Endothelial cell of umbilical vein (primary cell): ENCODE results near the gene NFATC4. TPM values are rescaled to one million over a fixed set of nuclear protein-coding genes. Genes with fewer than 3 reads are reported as not detected.

Experiments used
- BruUV-seq: library from RNA; stranded (reverse); fragments of 400-500 nt; replicated peaks from 2 replicates; lab custom pipeline; 2021; lab: Mats Ljungman, UMichigan
- CTCF ChIA-PET: fragments of 300-600, 350-600 bp; sonication (Branson Sonifier 250); formaldehyde crosslinking; loops from one replicate; lab custom pipeline; 2021; ENCODE audit warnings: antibody characterized with exemption, inconsistent platforms; lab: Charles Lee
- POLR2A ChIA-PET: fragments of 300-600, 350-600 bp; sonication (Branson Sonifier 250); formaldehyde crosslinking; loops from one replicate; lab custom pipeline; 2021; ENCODE audit warnings: antibody characterized with exemption, inconsistent platforms; lab: Charles Lee
- DNase-seq: peaks from one replicate; pipeline ENCODE4 v3.0.0-alpha.2; 2011; ENCODE audit warnings: low read depth, low spot score
- FAIRE-seq: peaks from 2 replicates; lab custom pipeline; 2011; peaks lifted over from hg19 to GRCh38; lab: Jason Lieb, UNC
- H2AFZ ChIP-seq: 2 replicates; pipeline ENCODE4 v1.6.0; 2012; ENCODE audit warnings: low read depth, low read length, control low read depth, inconsistent platforms
- H3K27ac ChIP-seq: 2 replicates; pipeline ENCODE4 v1.5.1; 2011; ENCODE audit warnings: low read depth, mild to moderate bottlenecking, control low read depth, low read length, moderate library complexity; ENCODE audit not compliant: insufficient read depth
- H3K27me3 ChIP-seq, 2 experiments: 2 replicates each; pipeline versions ENCODE4 v1.6.0 to v1.6.1; 2011; ENCODE audit warnings: low read length in 2 of 2, mixed read lengths in 1 of 2; ENCODE audit not compliant: control insufficient read depth in 2 of 2, insufficient read depth in 2 of 2
- H3K36me3 ChIP-seq, 2 experiments: 2 replicates in 1 of 2; 3 replicates in 1 of 2; pipeline ENCODE4 v1.5.1; 2011; ENCODE audit warnings: low read length in 2 of 2, mild to moderate bottlenecking in 1 of 2, moderate library complexity in 1 of 2; ENCODE audit not compliant: control insufficient read depth in 2 of 2, insufficient read depth in 2 of 2; ENCODE audit errors: extremely low read depth in 1 of 2
- H3K4me1 ChIP-seq: 3 replicates; pipeline ENCODE4 v1.5.1; 2011; ENCODE audit warnings: mild to moderate bottlenecking, low read length; ENCODE audit not compliant: control insufficient read depth, insufficient read depth; ENCODE audit errors: extremely low read depth
- H3K4me2 ChIP-seq: 2 replicates; pipeline ENCODE4 v1.6.1; 2011; ENCODE audit warnings: low read length, control low read depth, mixed read lengths; ENCODE audit not compliant: insufficient read depth
- H3K4me3 ChIP-seq, 3 experiments: fragments of 200-600 bp in 1 of 3; sonication (generic), shearing (Covaris generic) in 1 of 3; replicated peaks in 1 of 3; 2 replicates each; pipeline ENCODE4 v1.5.1; 2011 to 2016; ENCODE audit warnings: control low read depth in 3 of 3, low read length in 3 of 3, mild to moderate bottlenecking in 2 of 3, inconsistent platforms in 1 of 3, low read depth in 1 of 3, moderate library complexity in 1 of 3; ENCODE audit not compliant: insufficient read depth in 1 of 3
- H3K79me2 ChIP-seq: 2 replicates; pipeline ENCODE4 v1.6.0; 2012; ENCODE audit warnings: low read length, inconsistent platforms; ENCODE audit not compliant: control insufficient read depth, insufficient read depth
- H3K9ac ChIP-seq: replicated peaks from 2 replicates; pipeline ENCODE3; 2011; ENCODE audit warnings: low read length, control low read depth; ENCODE audit not compliant: insufficient read depth; ENCODE audit errors: extremely low read depth
- H3K9me1 ChIP-seq: replicated peaks from 3 replicates; pipeline ENCODE4 v1.6.0; 2011; ENCODE audit warnings: mild to moderate bottlenecking, low read length; ENCODE audit not compliant: control insufficient read depth, insufficient read depth; ENCODE audit errors: extremely low read depth
- H3K9me3 ChIP-seq: replicated peaks from 2 replicates; pipeline ENCODE4 v1.5.1; 2012; ENCODE audit warnings: low read length, inconsistent platforms; ENCODE audit not compliant: control insufficient read depth, insufficient read depth
- H4K20me1 ChIP-seq: replicated peaks from 2 replicates; pipeline ENCODE3; 2011; ENCODE audit warnings: mild to moderate bottlenecking, low read length; ENCODE audit not compliant: control insufficient read depth, insufficient read depth; ENCODE audit errors: extremely low read depth
- EZH2 ChIP-seq: IDR thresholded peaks from 2 replicates; pipeline ENCODE4 v1.6.1; 2012; ENCODE audit warnings: borderline replicate concordance, low read depth, mild to moderate bottlenecking, moderate library complexity, low read length, inconsistent platforms; ENCODE audit not compliant: severe bottlenecking
- FOS ChIP-seq: IDR thresholded peaks from 2 replicates; pipeline ENCODE4 v1.6.1; 2011; ENCODE audit warnings: mild to moderate bottlenecking, low read length, moderate library complexity, borderline replicate concordance; ENCODE audit not compliant: insufficient read depth
- JUN ChIP-seq: IDR thresholded peaks from 2 replicates; pipeline ENCODE4 v1.6.1; 2011; ENCODE audit warnings: borderline replicate concordance, low read depth; ENCODE audit not compliant: insufficient read length, insufficient read depth
- dilution Hi-C: fragments of 300-500 bp; cut with MboI; formaldehyde crosslinking; loops from one replicate; pipeline ENCODE4 v1.15.0; 2019; ENCODE audit warnings: low sequenced_read_pairs; ENCODE audit not compliant: extremely low pct_ligation_motif_present
- intact Hi-C: fragments of 100-400 bp; cut with micrococcal nuclease; formaldehyde crosslinking; loops from one replicate; pipeline ENCODE4 v1.10.0; 2022
- polyA plus RNA-seq, 4 experiments: library from polyadenylated mRNA; depleted of rRNA in 3 of 4; stranded (reverse) in 3 of 4; unstranded in 1 of 4; fragments of >200 nt; gene quantifications; 2 replicates each; pipeline versions ENCODE4 v1.2.1 to v1.2.3, GENCODE V29; 2011 to 2012; ENCODE audit warnings: missing spikeins in 1 of 4
- total RNA-seq: library from RNA; stranded (reverse); gene quantifications from 2 replicates; pipeline ENCODE4 v1.2.3, GENCODE V29; 2021
- TF ChIP-seq, protein P1 (sequence below), 2 donors: IDR thresholded peaks; 1 replicate in 1 of 2; 2 replicates in 1 of 2; pipeline ENCODE4 v1.5.1; 2011; ENCODE audit warnings: low read length in 2 of 2, mild to moderate bottlenecking in 2 of 2, moderate library complexity in 2 of 2, control low read depth in 1 of 2, inconsistent platforms in 1 of 2, low read depth in 1 of 2; ENCODE audit not compliant: insufficient read depth in 1 of 2; ENCODE audit errors: extremely low read depth in 1 of 2

Gene NFATC4
- total and polyA plus RNA-seq, 2 donors (not counting 3 experiments of a cell fraction or from before 2014, with no cell fraction given) = 79.5 to 88.1 TPM

DNA sequence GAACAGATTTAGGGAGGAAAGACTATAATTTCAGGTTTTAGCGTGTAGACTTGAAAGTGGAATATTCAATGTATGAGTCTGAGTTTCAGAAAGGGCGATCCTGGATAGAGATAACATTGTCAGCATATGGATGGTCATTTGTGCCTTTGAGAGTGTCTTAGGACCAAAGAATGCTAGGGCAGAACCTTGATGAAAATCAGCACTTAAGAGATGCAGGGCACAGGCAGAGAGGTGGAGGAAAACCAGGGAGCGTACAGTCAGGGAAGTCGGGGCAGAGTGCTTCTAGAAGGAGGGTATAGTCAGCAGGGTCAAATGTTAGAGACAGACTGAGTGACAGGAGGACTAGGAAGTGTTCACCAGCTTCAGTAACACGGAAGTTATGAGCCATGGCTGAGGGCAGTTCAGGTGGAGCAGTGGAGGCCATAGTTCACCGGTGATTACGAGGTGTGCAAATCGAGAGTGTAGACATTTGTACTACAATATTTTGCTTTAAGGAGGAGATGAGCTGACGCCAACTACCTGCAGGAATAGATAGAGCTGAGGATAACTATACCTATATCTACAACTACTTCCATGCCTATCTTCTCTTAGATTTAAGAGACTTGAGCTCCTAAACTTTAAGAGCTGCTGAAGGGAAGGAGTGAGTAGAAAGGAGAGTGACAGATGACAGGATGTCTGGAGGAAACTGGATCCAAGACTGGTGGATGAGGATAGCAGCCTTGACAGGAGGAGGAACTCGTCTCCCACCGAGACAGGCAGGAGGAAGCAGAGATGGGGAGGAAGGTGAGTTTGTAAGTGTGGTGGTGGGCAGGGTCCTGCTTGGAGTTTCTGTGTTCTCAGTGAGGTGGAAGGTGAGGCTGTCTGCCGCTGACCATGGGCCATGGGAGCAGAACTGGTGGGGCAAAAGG is 55.0 kb downstream of the NFATC4 start:
- Histone ChIP-seq H3K9ac (no peak overlapping the region), H3K79me2 (no peaks in the 10 kb centered on the region), H3K9me1 (no peaks in the 10 kb centered on the region), H3K4me2 (no peak overlapping the region), H3K27me3 (no peaks in the 10 kb centered on the region), H4K20me1 (no peaks in the 10 kb centered on the region), H2AFZ (no peak overlapping the region), H3K4me3 (no peak overlapping the region), H3K9me3 (no peaks in the 10 kb centered on the region), H3K36me3 (no peaks in the 10 kb centered on the region), H3K27ac (no peak overlapping the region), H3K4me1 (peaks cover 54% of the 10 kb centered on the region)
- dilution Hi-C loops = no loop called here
- ChIA-PET CTCF (interaction anchor here (1.1 to 3.8 kb wide), 5 partner anchors 9 to 90 kb away, joined by 3 to 42 read pairs (median 7); no protein-coding TSS in a partner anchor), POLR2A (interaction anchor here (1.2 kb wide), 1 partner anchor 31 kb away, joined by 3 read pairs; no protein-coding TSS in a partner anchor)
- TF ChIP-seq, protein P1, sequence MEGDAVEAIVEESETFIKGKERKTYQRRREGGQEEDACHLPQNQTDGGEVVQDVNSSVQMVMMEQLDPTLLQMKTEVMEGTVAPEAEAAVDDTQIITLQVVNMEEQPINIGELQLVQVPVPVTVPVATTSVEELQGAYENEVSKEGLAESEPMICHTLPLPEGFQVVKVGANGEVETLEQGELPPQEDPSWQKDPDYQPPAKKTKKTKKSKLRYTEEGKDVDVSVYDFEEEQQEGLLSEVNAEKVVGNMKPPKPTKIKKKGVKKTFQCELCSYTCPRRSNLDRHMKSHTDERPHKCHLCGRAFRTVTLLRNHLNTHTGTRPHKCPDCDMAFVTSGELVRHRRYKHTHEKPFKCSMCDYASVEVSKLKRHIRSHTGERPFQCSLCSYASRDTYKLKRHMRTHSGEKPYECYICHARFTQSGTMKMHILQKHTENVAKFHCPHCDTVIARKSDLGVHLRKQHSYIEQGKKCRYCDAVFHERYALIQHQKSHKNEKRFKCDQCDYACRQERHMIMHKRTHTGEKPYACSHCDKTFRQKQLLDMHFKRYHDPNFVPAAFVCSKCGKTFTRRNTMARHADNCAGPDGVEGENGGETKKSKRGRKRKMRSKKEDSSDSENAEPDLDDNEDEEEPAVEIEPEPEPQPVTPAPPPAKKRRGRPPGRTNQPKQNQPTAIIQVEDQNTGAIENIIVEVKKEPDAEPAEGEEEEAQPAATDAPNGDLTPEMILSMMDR (IDR thresholded peaks at IDR 0.05; ENCODE audit: extremely low read depth in 1 of 2, insufficient read depth in 1 of 2, low read depth in 1 of 2, low read length in 2 of 2) = no peak
- no peak for TF ChIP-seq FOS
- TF ChIP-seq JUN = no peak
- TF ChIP-seq EZH2 = no peak
- FAIRE-seq (no peak), DNase-seq (no peak)
- intact Hi-C loops = no loop called here
- no TSS peak for BruUV-seq
